Measurements from ENCODE around the gene RNF41.
"Not testable (repeated sequence)": the region's sequence is repeated elsewhere in the genome, so short reads cannot be mapped to it uniquely, and the experiment has no call there.

The RNF41 gene

DNA sequence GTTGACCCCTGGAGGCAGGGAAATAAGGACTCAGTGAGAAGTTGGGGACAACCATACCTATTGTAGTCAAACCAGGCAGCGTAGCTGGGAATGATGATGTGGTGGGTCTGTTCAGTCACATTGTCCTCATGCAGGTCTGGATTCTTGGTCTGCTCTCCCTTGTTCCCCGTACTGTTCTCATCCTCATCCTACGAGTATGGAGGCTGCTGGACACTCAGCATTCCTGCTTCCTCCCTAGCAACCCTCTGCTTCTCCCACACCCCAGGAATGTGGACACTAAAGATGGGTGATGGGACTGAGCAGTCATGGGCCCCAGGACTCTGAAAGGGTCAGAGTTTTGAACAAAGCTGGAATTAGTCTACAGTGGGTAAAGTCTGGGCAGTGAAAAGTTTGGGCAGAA, 43.4 kb downstream of the RNF41 start:
- in situ Hi-C loops (cut with MboI; ENCODE audit: low sequenced_read_pairs): no loop called here

DNA sequence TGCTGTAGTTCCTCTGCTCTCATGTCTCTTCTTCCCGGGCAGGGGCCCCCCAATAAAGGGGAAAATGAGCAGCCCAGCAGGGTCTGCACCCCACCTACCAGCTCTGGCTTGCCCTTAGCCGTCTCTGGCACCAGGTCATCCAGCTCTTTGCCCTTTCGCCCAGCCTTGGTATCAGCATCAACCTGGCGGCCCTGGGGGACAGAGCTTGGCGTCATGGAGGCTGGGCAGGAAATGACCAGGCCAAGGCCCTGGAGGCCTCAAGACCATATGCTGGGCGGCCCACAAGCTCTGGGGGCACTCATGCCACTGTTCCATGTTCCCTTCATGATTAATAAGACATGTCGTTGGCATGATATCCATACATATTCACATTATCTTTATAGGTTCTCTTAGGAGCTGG, 48.9 kb downstream of the RNF41 start:
- in situ Hi-C loops (cut with MboI; ENCODE audit: low sequenced_read_pairs): no loop called here

DNA sequence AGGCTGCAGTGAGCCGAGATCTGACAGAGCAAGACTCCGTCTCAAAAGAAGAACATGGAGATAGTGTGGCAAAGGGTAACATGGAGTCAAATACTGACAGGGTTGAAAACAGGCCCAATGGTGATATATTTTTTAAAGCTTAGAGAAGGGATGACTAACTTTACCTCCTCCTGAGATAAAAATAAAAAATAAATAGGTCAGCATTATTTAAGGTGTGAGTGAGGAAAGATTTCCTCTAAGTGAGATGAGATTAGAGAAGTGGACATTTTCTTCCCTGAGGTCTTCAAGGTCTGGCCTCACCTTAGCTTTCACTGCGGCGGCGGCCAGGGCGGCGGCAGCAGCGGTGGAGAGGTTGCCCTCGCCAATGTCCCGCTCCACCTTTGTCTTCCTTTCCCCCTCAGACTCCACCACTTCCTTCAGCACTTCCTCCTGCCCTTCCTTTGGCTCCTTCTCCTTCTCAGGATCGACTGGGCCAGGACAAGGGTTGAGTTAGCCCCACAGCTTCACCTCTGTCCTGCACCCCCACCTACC, 52.4 kb downstream of the RNF41 start:
- in situ Hi-C loops (cut with MboI; ENCODE audit: low sequenced_read_pairs): no loop called here

GRCh38 chr12:56165369-56165768, 56.4 kb downstream of the RNF41 start:
- in situ Hi-C loops (cut with MboI; ENCODE audit: low sequenced_read_pairs): no loop called here

- in situ Hi-C loops (cut with MboI; ENCODE audit: low sequenced_read_pairs): no loop called here
These were observed 57.4 kb downstream of the RNF41 start for GRCh38 chr12:56164345-56164729.

GRCh38 chr12:56163533-56164344, 58.0 kb downstream of the RNF41 start:
- in situ Hi-C loops (cut with MboI; ENCODE audit: low sequenced_read_pairs): no loop called here

DNA sequence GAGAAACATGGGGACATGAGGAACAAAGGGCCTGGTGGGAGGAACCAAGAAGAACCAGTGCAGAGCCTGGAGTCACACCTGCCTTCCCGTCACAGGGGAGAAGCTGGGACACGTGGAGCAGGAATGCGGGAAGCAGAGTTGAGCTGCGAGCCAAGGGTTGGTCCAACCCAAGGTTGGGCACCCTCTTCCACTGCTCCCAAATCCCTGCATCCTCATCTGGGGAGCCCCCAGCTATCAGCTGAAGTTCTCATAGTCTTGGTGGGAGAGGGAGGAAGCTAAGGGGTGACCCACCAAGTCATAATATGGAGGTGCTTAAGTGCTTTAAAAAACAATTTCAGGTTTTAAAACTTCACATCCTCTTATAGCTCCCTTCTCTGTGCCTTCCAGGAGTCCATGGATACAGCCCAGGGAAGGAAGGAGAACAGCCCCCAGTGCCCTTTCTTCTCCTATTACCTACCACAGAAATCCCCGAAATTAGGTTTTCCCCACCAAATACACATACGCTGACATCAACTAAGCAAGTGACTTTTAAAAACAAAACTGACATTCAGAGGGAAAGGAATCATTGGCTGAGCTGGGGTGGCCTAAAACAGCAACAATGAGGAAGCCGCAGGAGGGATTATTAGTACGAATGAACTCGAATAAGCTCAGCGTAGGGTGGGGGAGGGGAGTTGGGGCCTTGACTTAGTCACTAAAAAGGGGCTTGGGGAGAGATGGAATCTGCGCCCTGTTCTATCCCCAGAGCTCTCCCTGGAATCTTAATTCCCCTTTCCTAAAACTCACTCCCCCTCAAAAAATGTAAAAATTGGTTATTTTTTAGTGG, 59.0 kb downstream of the RNF41 start:
- in situ Hi-C loops (cut with MboI; ENCODE audit: low sequenced_read_pairs): no loop called here

GRCh38 chr12:56161690-56162351, 59.9 kb downstream of the RNF41 start:
- in situ Hi-C loops (cut with MboI; ENCODE audit: low sequenced_read_pairs): no loop called here

GRCh38 chr12:56160894-56161689, 60.6 kb downstream of the RNF41 start:
- in situ Hi-C loops (cut with MboI; ENCODE audit: low sequenced_read_pairs): no loop called here

GRCh38 chr12:56160193-56160763, 61.4 kb downstream of the RNF41 start:
- in situ Hi-C loops (cut with MboI; ENCODE audit: low sequenced_read_pairs): no loop called here

DNA sequence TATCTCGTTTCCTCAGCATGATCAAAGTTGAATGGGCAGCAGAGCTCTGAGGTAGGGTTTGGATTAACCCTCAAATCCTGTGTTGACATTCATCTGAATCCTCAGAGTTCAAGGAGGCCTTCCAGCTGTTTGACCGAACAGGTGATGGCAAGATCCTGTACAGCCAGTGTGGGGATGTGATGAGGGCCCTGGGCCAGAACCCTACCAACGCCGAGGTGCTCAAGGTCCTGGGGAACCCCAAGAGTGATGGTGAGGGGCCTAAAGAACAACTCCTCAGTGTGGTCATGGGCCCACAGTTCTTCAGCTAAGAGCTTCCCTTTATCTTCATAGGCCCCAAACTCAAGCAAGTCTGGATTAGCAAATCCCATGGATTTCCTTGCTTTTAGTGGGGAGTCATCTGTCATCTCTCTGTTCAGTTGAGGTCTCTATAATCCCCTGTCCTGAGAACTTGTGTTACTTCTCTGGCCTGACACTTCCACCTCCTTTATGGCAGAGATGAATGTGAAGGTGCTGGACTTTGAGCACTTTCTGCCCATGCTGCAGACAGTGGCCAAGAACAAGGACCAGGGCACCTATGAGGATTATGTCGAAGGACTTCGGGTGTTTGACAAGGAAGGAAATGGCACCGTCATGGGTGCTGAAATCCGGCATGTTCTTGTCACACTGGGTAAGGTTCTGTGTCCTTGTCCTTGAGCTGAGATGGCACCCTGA, 62.1 kb downstream of the RNF41 start:
- in situ Hi-C loops (cut with MboI; ENCODE audit: low sequenced_read_pairs): no loop called here

- in situ Hi-C loops (cut with MboI; ENCODE audit: low sequenced_read_pairs): no loop called here
These were observed 62.7 kb downstream of the RNF41 start for GRCh38 chr12:56158926-56159461.

DNA sequence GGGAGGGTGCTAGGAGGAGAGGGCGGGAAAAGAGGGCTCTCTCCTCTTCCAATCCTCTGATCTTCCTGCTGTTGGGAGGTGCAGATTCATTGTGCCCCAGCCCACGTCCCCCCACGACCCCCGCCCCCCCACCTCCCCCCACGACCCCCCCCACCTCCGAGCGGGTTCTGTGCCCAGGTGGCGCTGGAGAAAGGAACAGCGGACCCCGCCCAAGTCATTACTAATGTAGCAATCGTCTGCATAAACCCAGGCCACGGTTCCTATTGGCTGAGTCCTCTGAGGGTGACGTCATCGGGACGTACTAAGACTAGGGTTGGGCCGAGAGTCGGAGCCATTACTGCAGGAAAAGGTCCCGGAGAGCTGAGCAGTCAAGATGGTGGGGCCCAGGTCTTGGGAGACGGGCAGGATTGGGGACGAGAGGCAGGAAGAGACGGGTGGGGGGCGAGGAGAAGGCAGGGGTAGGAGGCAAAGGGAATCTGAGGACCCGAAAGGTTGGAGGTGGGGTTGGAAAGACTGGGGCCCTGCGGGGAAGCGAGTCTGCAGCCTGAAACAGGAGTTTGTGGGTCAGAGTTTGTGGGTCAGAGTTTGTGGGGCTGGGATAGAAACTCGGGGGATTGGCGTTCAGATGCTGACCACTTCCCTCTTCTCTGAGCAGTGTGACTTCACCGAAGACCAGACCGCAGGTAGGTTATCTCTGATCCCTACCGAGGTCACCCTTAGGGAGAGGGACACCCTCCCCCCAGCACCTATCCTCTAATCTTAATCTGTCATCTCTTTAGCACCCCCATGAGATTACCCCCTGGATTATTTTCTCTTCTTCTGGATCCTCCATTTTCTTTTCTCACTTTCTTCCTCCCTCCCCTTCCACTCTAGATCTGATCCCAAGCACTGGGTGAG, 63.4 kb downstream of the RNF41 start, which contains the start of gene MYL6:
TSS of gene MYL6 (plus strand) at position 331 of the 897 bp plus-strand sequence. CDS start at position 374, 43 bp downstream.
- in situ Hi-C loops (cut with MboI; ENCODE audit: low sequenced_read_pairs): no loop called here

DNA sequence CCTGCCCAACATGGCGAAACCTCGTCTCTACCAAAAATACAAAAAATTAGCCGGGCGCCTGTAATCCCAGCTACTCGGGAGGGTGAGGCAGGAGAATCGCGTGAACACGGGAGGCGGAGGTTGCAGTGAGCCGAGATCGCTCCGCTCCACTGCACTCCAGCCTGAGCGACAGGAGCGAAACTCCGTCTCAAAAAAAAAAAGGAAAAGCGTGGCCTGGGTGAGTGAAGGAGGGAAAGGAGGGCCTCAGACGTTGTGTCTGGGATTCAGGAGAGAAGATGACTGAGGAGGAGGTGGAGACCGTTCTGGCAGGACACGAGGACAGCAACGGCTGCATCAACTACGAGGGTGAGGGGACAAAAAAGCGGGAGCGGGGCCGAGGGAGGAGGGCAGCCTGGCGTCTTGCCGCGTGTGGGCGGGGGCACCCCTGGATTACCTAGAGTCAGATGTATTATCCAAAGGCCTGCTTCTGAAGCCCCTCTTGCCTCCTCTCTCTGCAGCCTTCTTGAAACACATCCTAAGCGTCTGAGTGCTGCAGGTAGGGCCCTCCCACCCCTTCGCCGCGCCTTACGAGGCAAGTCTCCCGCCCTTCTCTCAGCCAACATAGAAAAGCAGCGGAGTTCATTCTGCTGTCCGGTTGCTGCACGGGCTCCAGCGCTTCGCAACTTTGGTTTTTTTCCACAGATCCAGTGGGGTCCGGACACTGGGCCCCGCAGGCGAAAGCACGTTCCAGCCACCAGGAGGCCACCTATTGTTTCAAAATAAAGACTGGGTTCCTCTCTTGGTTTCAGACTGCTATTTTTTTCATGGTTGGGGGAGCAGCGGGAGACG, 64.3 kb downstream of the RNF41 start:
- in situ Hi-C loops (cut with MboI; ENCODE audit: low sequenced_read_pairs): no loop called here

DNA sequence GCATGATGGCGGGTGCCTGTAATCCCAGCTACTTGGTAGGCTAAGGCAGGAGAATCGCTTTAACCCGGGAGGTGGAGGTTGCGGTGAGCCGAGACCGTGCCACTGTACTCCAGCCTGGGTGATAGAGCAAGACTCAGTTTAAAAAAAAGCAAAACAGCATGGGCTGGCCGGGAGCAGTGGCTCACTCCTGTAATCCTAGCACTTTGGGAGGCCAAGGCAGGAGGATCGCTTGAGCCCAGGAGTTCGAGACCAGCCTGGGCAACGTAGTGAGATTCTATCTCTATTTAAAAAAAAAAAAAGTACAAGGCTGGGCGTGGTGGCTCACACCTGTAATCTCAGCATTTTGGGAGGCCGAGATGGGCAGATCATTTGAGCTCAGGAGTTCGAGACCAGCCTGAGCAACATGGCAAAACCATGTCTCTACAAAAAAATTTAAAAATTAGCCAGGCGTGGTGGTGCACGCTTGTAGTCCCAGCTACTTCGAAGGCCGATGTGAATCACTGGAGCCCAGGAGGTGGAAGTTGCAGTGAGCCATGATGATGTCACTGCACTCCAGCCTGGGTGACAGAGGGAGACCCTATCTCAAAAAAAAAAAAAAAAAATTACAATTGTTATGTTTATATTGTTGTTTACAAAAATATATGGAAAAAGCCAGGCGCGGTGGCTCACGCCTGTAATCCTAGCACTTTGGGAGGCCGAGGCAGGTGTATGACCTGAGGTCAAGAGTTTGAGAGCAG, 65.1 kb downstream of the RNF41 start:
- in situ Hi-C loops (cut with MboI; ENCODE audit: low sequenced_read_pairs): not testable (repeated sequence)

GRCh38 chr12:56155256-56155845, 66.4 kb downstream of the RNF41 start:
- in situ Hi-C loops (cut with MboI; ENCODE audit: low sequenced_read_pairs): no loop called here
